GM12878 (cell line): ENCODE measurements around the gene CYTH3.

ENCODE experiments used
- CEBPB ChIP-seq, 2 experiments: fragments of 150-350 bp in 1 of 2; IDR thresholded peaks; 2 replicates each; pipeline ENCODE4 v1.6.1; 2012 to 2014; ENCODE audit warnings: low read depth in 2 of 2, low read length in 2 of 2, borderline replicate concordance in 1 of 2, inconsistent platforms in 1 of 2
- EP300 ChIP-seq, 2 experiments: fragments of 150-350 bp in 1 of 2; IDR thresholded peaks; 2 replicates each; pipeline ENCODE4 v1.6.1; 2011 to 2012; ENCODE audit warnings: low read depth in 2 of 2, low read length in 2 of 2, borderline replicate concordance in 1 of 2, improper control_type of control experiment in 1 of 2, inconsistent platforms in 1 of 2; ENCODE audit not compliant: control insufficient read depth in 1 of 2
- HCFC1 ChIP-seq: fragments of 150-350 bp; IDR thresholded peaks from 2 replicates; pipeline ENCODE4 v1.6.1; 2014; ENCODE audit warnings: low read length
- KLF5 ChIP-seq: fragments of 450-650 bp; IDR thresholded peaks from 2 replicates; pipeline ENCODE4 v1.6.1; 2014; ENCODE audit warnings: mild to moderate bottlenecking; ENCODE audit not compliant: partially characterized antibody
- NR2C2 ChIP-seq: IDR thresholded peaks from 2 replicates; pipeline ENCODE4 v1.6.1; 2011; ENCODE audit warnings: borderline replicate concordance, low read depth; ENCODE audit not compliant: control insufficient read depth, insufficient read length
- POLR2A ChIP-seq: IDR thresholded peaks from 2 replicates; pipeline ENCODE4 v1.6.1; 2011; ENCODE audit warnings: low read depth, mild to moderate bottlenecking, low read length
- SP1 ChIP-seq: IDR thresholded peaks from one replicate; pipeline ENCODE4 v1.6.1; 2011; ENCODE audit warnings: low read depth, low read length
- SPI1 ChIP-seq: IDR thresholded peaks from 2 replicates; pipeline ENCODE4 v1.6.1; 2011; ENCODE audit warnings: low read depth, mild to moderate bottlenecking, low read length, moderate library complexity, borderline replicate concordance; ENCODE audit not compliant: insufficient read depth
- TF ChIP-seq, protein P1 (sequence below), 3 experiments: IDR thresholded peaks in 2 of 3; conservative IDR thresholded peaks in 1 of 3; 2 replicates each; pipeline ENCODE4 v1.5.1; 2011; ENCODE audit warnings: low read depth in 3 of 3, low read length in 3 of 3, mild to moderate bottlenecking in 3 of 3, control low read depth in 2 of 3, moderate library complexity in 2 of 3, inconsistent platforms in 1 of 3, mixed read lengths in 1 of 3; ENCODE audit not compliant: control insufficient read depth in 2 of 3, insufficient read depth in 1 of 3; ENCODE audit errors: extremely low read depth in 1 of 3
- TF ChIP-seq, protein P2 (sequence below): fragments of 450-650 bp; formaldehyde crosslinking; IDR thresholded peaks from 2 replicates; pipeline ENCODE4 v1.4.0; 2020; ENCODE audit warnings: mild to moderate bottlenecking, moderate library complexity

DNA sequence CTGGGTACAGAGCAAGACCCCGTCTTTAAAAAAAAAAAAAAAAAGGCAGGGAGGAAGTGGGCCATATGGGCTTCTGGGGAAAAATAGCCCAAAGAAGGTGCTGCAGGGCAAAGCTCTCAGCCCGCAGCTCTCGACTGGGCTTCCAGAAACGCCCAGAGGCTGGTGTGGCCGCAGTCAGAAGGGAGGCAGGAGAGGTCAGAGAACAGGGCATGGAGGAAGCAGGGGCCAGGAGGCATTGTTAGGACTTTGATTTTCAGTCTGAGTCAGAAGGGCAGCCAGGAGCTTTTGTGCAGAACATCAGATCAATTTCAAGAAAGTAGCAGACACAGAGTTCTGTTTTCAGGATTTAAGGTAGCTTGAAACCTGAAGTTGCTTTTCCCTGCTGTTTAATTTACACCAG lies 35.3 kb upstream of the CYTH3 start:
- no peak for TF ChIP-seq CEBPB (IDR thresholded peaks at IDR 0.05; ENCODE audit: borderline replicate concordance in 1 of 2, low read depth in 2 of 2, low read length in 2 of 2)
- no peak for TF ChIP-seq NR2C2
- TF ChIP-seq EP300 (IDR thresholded peaks at IDR 0.05; ENCODE audit: borderline replicate concordance in 1 of 2, control insufficient read depth in 1 of 2, low read depth in 2 of 2, low read length in 2 of 2), result no peak
- TF ChIP-seq, protein P1, sequence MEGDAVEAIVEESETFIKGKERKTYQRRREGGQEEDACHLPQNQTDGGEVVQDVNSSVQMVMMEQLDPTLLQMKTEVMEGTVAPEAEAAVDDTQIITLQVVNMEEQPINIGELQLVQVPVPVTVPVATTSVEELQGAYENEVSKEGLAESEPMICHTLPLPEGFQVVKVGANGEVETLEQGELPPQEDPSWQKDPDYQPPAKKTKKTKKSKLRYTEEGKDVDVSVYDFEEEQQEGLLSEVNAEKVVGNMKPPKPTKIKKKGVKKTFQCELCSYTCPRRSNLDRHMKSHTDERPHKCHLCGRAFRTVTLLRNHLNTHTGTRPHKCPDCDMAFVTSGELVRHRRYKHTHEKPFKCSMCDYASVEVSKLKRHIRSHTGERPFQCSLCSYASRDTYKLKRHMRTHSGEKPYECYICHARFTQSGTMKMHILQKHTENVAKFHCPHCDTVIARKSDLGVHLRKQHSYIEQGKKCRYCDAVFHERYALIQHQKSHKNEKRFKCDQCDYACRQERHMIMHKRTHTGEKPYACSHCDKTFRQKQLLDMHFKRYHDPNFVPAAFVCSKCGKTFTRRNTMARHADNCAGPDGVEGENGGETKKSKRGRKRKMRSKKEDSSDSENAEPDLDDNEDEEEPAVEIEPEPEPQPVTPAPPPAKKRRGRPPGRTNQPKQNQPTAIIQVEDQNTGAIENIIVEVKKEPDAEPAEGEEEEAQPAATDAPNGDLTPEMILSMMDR (IDR thresholded peaks at IDR 0.05 in 2 of 3, conservative IDR thresholded peaks at IDR 0.05 in 1 of 3; ENCODE audit: control insufficient read depth in 2 of 3, extremely low read depth in 1 of 3, insufficient read depth in 1 of 3, low read depth in 3 of 3, low read length in 3 of 3), result no peak
- TF ChIP-seq KLF5, result no peak
- TF ChIP-seq SPI1, result 0 out of 2 replicates have a peak, but pooled peaks have one; percentile 18
- no peak for TF ChIP-seq SP1
- TF ChIP-seq, protein P2, sequence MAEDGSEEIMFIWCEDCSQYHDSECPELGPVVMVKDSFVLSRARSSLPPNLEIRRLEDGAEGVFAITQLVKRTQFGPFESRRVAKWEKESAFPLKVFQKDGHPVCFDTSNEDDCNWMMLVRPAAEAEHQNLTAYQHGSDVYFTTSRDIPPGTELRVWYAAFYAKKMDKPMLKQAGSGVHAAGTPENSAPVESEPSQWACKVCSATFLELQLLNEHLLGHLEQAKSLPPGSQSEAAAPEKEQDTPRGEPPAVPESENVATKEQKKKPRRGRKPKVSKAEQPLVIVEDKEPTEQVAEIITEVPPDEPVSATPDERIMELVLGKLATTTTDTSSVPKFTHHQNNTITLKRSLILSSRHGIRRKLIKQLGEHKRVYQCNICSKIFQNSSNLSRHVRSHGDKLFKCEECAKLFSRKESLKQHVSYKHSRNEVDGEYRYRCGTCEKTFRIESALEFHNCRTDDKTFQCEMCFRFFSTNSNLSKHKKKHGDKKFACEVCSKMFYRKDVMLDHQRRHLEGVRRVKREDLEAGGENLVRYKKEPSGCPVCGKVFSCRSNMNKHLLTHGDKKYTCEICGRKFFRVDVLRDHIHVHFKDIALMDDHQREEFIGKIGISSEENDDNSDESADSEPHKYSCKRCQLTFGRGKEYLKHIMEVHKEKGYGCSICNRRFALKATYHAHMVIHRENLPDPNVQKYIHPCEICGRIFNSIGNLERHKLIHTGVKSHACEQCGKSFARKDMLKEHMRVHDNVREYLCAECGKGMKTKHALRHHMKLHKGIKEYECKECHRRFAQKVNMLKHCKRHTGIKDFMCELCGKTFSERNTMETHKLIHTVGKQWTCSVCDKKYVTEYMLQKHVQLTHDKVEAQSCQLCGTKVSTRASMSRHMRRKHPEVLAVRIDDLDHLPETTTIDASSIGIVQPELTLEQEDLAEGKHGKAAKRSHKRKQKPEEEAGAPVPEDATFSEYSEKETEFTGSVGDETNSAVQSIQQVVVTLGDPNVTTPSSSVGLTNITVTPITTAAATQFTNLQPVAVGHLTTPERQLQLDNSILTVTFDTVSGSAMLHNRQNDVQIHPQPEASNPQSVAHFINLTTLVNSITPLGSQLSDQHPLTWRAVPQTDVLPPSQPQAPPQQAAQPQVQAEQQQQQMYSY (CRISPR knock-in tag), result no peak
- TF ChIP-seq HCFC1, result no peak
- TF ChIP-seq POLR2A, result no peak
